Activated naive CD8-positive, alpha-beta T cell treated with anti-CD3 and anti-CD28 coated beads, Interleukin-2, amount 50 U/mL, for 16 hours (primary cell): Measurements from ENCODE around the gene EIF4E3.

Source experiments
- DNase-seq: peaks from one replicate; pipeline ENCODE4 v3.0.0-alpha.2; 2020; ENCODE audit warnings: low read depth, low spot score

EIF4E3 gene

GRCh38 chr3:71725271-71725991, at the start of gene EIF4E3:
TSS of gene EIF4E3 (minus strand) at chr3:71725402. CDS start at chr3:71725367, 35 bp downstream.
- no peak for DNase-seq

GRCh38 chr3:71771884-71772283, 46.7 kb upstream of the EIF4E3 start:
- DNase-seq, result no peak

GRCh38 chr3:71771126-71771525, 45.9 kb upstream of the EIF4E3 start:
- DNase-seq, result no peak

GRCh38 chr3:71763426-71763825, 38.2 kb upstream of the EIF4E3 start:
- DNase-seq, result no peak

- no peak for DNase-seq
Measured at GRCh38 chr3:71760140-71760539, 34.9 kb upstream of the EIF4E3 start.

- no peak for DNase-seq
Measured at GRCh38 chr3:71759401-71759800, 34.2 kb upstream of the EIF4E3 start.

GRCh38 chr3:71758091-71758490, 32.9 kb upstream of the EIF4E3 start:
- DNase-seq, result no peak

- no peak for DNase-seq
Measured at GRCh38 chr3:71754610-71755253, 29.5 kb upstream of the EIF4E3 start.

- DNase-seq, result no peak
Measured at GRCh38 chr3:71753701-71754609, 28.8 kb upstream of the EIF4E3 start, which contains the start of gene GPR27. TSS of gene GPR27 (plus strand) at chr3:71753855. CDS start at chr3:71754050, 195 bp downstream.

- DNase-seq, result no peak
Measured at GRCh38 chr3:71752831-71753700, 27.9 kb upstream of the EIF4E3 start.

- no peak for DNase-seq
Measured at GRCh38 chr3:71751602-71752001, 26.4 kb upstream of the EIF4E3 start.

- no peak for DNase-seq
Measured at GRCh38 chr3:71744738-71745137, 19.5 kb upstream of the EIF4E3 start.

GRCh38 chr3:71742621-71743020, 17.4 kb upstream of the EIF4E3 start:
- DNase-seq, result no peak

- no peak for DNase-seq
Measured at GRCh38 chr3:71734881-71735280, 9.7 kb upstream of the EIF4E3 start.

GRCh38 chr3:71733319-71733718, 8.1 kb upstream of the EIF4E3 start:
- no peak for DNase-seq

GRCh38 chr3:71732637-71733036, 7.4 kb upstream of the EIF4E3 start:
- DNase-seq, result no peak

- DNase-seq, result no peak
Measured at GRCh38 chr3:71728632-71729342, 3.6 kb upstream of the EIF4E3 start.

- no peak for DNase-seq
Measured at GRCh38 chr3:71726146-71726545, 944 bp upstream of the EIF4E3 start.

- DNase-seq, result no peak
Measured at GRCh38 chr3:71724584-71725270, 475 bp downstream of the EIF4E3 start.

GRCh38 chr3:71724171-71724453, 1.1 kb downstream of the EIF4E3 start:
- DNase-seq, result no peak
